Astrocyte (in vitro differentiated cells and primary cell): ENCODE results near the gene CBFB. TPM values are rescaled to one million over a fixed set of nuclear protein-coding genes. Genes with fewer than 3 reads are reported as not detected.
A peak's percentile ranks its signal among the peaks of the same experiment; 100 is the strongest.

Source experiments
- DNase-seq: peaks from one replicate; pipeline ENCODE4 v3.0.0-alpha.2; 2010; ENCODE audit warnings: low read depth
- FAIRE-seq: peaks from 2 replicates; lab custom pipeline; 2011; peaks lifted over from hg19 to GRCh38; lab: Jason Lieb, UNC
- H2AFZ ChIP-seq: 2 replicates; pipeline ENCODE4 v1.6.0; 2012; ENCODE audit warnings: low read depth, low read length, inconsistent platforms
- H3K27ac ChIP-seq: 2 replicates; pipeline ENCODE4 v1.5.1; 2011; ENCODE audit warnings: low read depth, low read length, inconsistent platforms
- H3K27me3 ChIP-seq: 2 replicates; pipeline ENCODE4 v1.6.0; 2011; ENCODE audit warnings: low read length, inconsistent platforms; ENCODE audit not compliant: insufficient read depth
- H3K36me3 ChIP-seq: 2 replicates; pipeline ENCODE4 v1.5.1; 2011; ENCODE audit warnings: low read length, inconsistent platforms; ENCODE audit not compliant: insufficient read depth
- H3K4me1 ChIP-seq: 2 replicates; pipeline ENCODE4 v1.5.1; 2011; ENCODE audit warnings: low read length, inconsistent platforms; ENCODE audit not compliant: insufficient read depth
- H3K4me2 ChIP-seq: 2 replicates; pipeline ENCODE4 v1.6.0; 2012; ENCODE audit warnings: low read length, inconsistent platforms
- H3K4me3 ChIP-seq: 2 replicates; pipeline ENCODE4 v1.5.1; 2011; ENCODE audit warnings: low read depth, mild to moderate bottlenecking, low read length, inconsistent platforms; ENCODE audit not compliant: insufficient read depth
- H3K79me2 ChIP-seq: 2 replicates; pipeline ENCODE4 v1.6.0; 2012; ENCODE audit warnings: mild to moderate bottlenecking, low read length, inconsistent platforms; ENCODE audit not compliant: insufficient read depth
- H3K9ac ChIP-seq: 2 replicates; pipeline ENCODE4 v1.6.0; 2012; ENCODE audit warnings: mild to moderate bottlenecking, low read length, inconsistent platforms
- H3K9me3 ChIP-seq: 2 replicates; pipeline ENCODE4 v1.5.1; 2012; ENCODE audit warnings: low read depth, mild to moderate bottlenecking, low read length, inconsistent platforms; ENCODE audit not compliant: insufficient read depth
- H4K20me1 ChIP-seq: 2 replicates; pipeline ENCODE4 v1.6.0; 2012; ENCODE audit warnings: low read length, inconsistent platforms; ENCODE audit not compliant: insufficient read depth
- H3K27ac Mint-ChIP-seq: one replicate; pipeline ENCODE4 v1.8.0; 2021; ENCODE audit warnings: mild to moderate bottlenecking, mixed read lengths; ENCODE audit not compliant: unreplicated experiment
- H3K27me3 Mint-ChIP-seq: one replicate; pipeline ENCODE4 v1.8.0; 2021; ENCODE audit warnings: low read depth, mixed read lengths; ENCODE audit not compliant: unreplicated experiment
- H3K36me3 Mint-ChIP-seq: one replicate; pipeline ENCODE4 v1.8.0; 2021; ENCODE audit warnings: low read depth, mixed read lengths; ENCODE audit not compliant: unreplicated experiment
- H3K4me1 Mint-ChIP-seq: one replicate; pipeline ENCODE4 v1.8.0; 2021; ENCODE audit warnings: low read depth, mixed read lengths; ENCODE audit not compliant: unreplicated experiment
- H3K4me3 Mint-ChIP-seq: one replicate; pipeline ENCODE4 v1.8.0; 2021; ENCODE audit warnings: mild to moderate bottlenecking, moderate library complexity, mixed read lengths; ENCODE audit not compliant: unreplicated experiment
- H3K9me3 Mint-ChIP-seq: one replicate; pipeline ENCODE4 v1.8.0; 2021; ENCODE audit warnings: mild to moderate bottlenecking, mixed read lengths; ENCODE audit not compliant: unreplicated experiment
- CTCF ChIP-seq: IDR thresholded peaks from 2 replicates; pipeline ENCODE4 v1.5.1; 2011; ENCODE audit warnings: low read depth, mild to moderate bottlenecking, inconsistent platforms, low read length, moderate library complexity; ENCODE audit not compliant: insufficient read depth
- EZH2 ChIP-seq: IDR thresholded peaks from 2 replicates; pipeline ENCODE4 v1.6.1; 2012; ENCODE audit warnings: mild to moderate bottlenecking, low read length, inconsistent platforms; ENCODE audit not compliant: insufficient read depth
- total RNA-seq: library from RNA; stranded (reverse); gene quantifications from 2 replicates; pipeline ENCODE4 v1.2.1, GENCODE V29; 2021

CBFB gene
- total RNA-seq, 1 donor from 2014 or later = 104 TPM

- Histone ChIP-seq H4K20me1 (no peaks in the 10 kb centered on the region), H3K4me1 (peaks cover 14% of the 10 kb centered on the region), H3K4me3 (no peak overlapping the region), H3K4me2 (no peak overlapping the region), H3K9me3 (no peaks in the 10 kb centered on the region), H3K79me2 (no peaks in the 10 kb centered on the region), H2AFZ (no peak overlapping the region), H3K27me3 (peaks cover 3% of the 10 kb centered on the region), H3K36me3 (no peaks in the 10 kb centered on the region), H3K27ac (no peak overlapping the region), H3K9ac (no peak overlapping the region)
- Mint-ChIP-seq H3K36me3 (peaks cover 4% of the 10 kb centered on the region), H3K27me3 (peaks cover 22% of the 10 kb centered on the region), H3K4me1 (peaks cover 4% of the 10 kb centered on the region), H3K27ac (no peak overlapping the region), H3K4me3 (no peak overlapping the region), H3K9me3 (peaks cover 2% of the 10 kb centered on the region)
- TF ChIP-seq EZH2 (no peak), CTCF (no peak)
- no peak for FAIRE-seq
- DNase-seq = no peak
Measured at GRCh38 chr16:67016681-67017420, 12.1 kb upstream of the CBFB start.

GRCh38 chr16:67017421-67017750 is 11.6 kb upstream of the CBFB start:
- Mint-ChIP-seq H3K36me3 (peaks cover 4% of the 10 kb centered on the region), H3K4me3 (no peak overlapping the region), H3K27ac (no peak overlapping the region), H3K9me3 (peaks cover 2% of the 10 kb centered on the region), H3K4me1 (peaks cover 6% of the 10 kb centered on the region), H3K27me3 (peaks cover 22% of the 10 kb centered on the region)
- no peaks in the 10 kb centered on the region for H3K9me3 ChIP-seq
- no peaks in the 10 kb centered on the region for H4K20me1 ChIP-seq
- no peak overlapping the region for H3K9ac ChIP-seq
- H2AFZ ChIP-seq = no peak overlapping the region
- H3K27me3 ChIP-seq = peaks cover 3% of the 10 kb centered on the region
- TF ChIP-seq EZH2 (no peak), CTCF (no peak)
- H3K27ac ChIP-seq = no peak overlapping the region
- no peaks in the 10 kb centered on the region for H3K79me2 ChIP-seq
- peaks cover 14% of the 10 kb centered on the region for H3K4me1 ChIP-seq
- H3K4me2 ChIP-seq = no peak overlapping the region
- FAIRE-seq (no peak), DNase-seq (no peak)
- no peak overlapping the region for H3K4me3 ChIP-seq
- H3K36me3 ChIP-seq = no peaks in the 10 kb centered on the region

- Mint-ChIP-seq H3K4me3 (no peak overlapping the region), H3K9me3 (peaks cover 2% of the 10 kb centered on the region), H3K36me3 (peaks cover 4% of the 10 kb centered on the region), H3K4me1 (peaks cover 12% of the 10 kb centered on the region), H3K27me3 (peaks cover 22% of the 10 kb centered on the region), H3K27ac (no peak overlapping the region)
- H3K4me1 ChIP-seq = peaks cover 14% of the 10 kb centered on the region
- H3K9ac ChIP-seq = no peak overlapping the region
- no peak overlapping the region for H3K4me2 ChIP-seq
- H4K20me1 ChIP-seq = no peaks in the 10 kb centered on the region
- no peak overlapping the region for H3K4me3 ChIP-seq
- TF ChIP-seq EZH2 = no peak
- TF ChIP-seq CTCF = peak; percentile 87
- no peak overlapping the region for H3K27ac ChIP-seq
- H2AFZ ChIP-seq = no peak overlapping the region
- H3K9me3 ChIP-seq = no peaks in the 10 kb centered on the region
- no peaks in the 10 kb centered on the region for H3K36me3 ChIP-seq
- no peaks in the 10 kb centered on the region for H3K79me2 ChIP-seq
- FAIRE-seq (peak; percentile 54), DNase-seq (peak; percentile 93)
- peaks cover 3% of the 10 kb centered on the region for H3K27me3 ChIP-seq
Measured at GRCh38 chr16:67017810-67018488, 11.0 kb upstream of the CBFB start.
